Natural killer cell (primary cell): Measurements from ENCODE around the gene DEFB131B. TPM values are rescaled to one million over a fixed set of nuclear protein-coding genes. Genes with fewer than 3 reads are reported as not detected.

ENCODE experiments used
- ATAC-seq, 3 donors: fragments of 150-1000 bp in 2 of 3; fragments of 200-7000 bp in 1 of 3; cut with Tn5 transposase; 1 replicate in 1 of 3; 2 replicates in 2 of 3; pipeline ENCODE4 v1.10.0; 2021; ENCODE audit warnings: mild to moderate bottlenecking in 2 of 3, moderate library complexity in 2 of 3
- DNase-seq, 2 donors: peaks; one replicate each; pipeline versions ENCODE4 v3.0.0 to v3.0.0-alpha.2; 2013 to 2021; ENCODE audit warnings: mixed read lengths in 1 of 2
- H3K27ac ChIP-seq: one replicate; pipeline ENCODE4 v1.5.1; 2013; ENCODE audit warnings: mild to moderate bottlenecking, low read length
- H3K27me3 ChIP-seq: one replicate; pipeline ENCODE4 v1.6.1; 2013; ENCODE audit warnings: low read length; ENCODE audit not compliant: control insufficient read depth, insufficient read depth
- H3K36me3 ChIP-seq: one replicate; pipeline ENCODE4 v1.6.1; 2013; ENCODE audit warnings: low read length; ENCODE audit not compliant: control insufficient read depth, insufficient read depth
- H3K4me1 ChIP-seq: one replicate; pipeline ENCODE4 v1.6.1; 2013; ENCODE audit warnings: low read length; ENCODE audit not compliant: control insufficient read depth, insufficient read depth
- H3K4me3 ChIP-seq: one replicate; pipeline ENCODE4 v1.5.1; 2013; ENCODE audit warnings: low read length
- H3K9me3 ChIP-seq: one replicate; pipeline ENCODE4 v1.6.1; 2013; ENCODE audit warnings: low read length; ENCODE audit not compliant: control insufficient read depth, insufficient read depth
- H3K27ac Mint-ChIP-seq, 2 donors: one replicate each; pipeline ENCODE4 v1.8.0; 2022; ENCODE audit warnings: mild to moderate bottlenecking in 2 of 2, mixed read lengths in 2 of 2, moderate library complexity in 1 of 2
- H3K27me3 Mint-ChIP-seq, 2 donors: one replicate each; pipeline ENCODE4 v1.8.0; 2022; ENCODE audit warnings: low read depth in 2 of 2, mixed read lengths in 2 of 2
- H3K36me3 Mint-ChIP-seq: one replicate; pipeline ENCODE4 v1.8.0; 2022; ENCODE audit warnings: mixed read lengths
- H3K4me1 Mint-ChIP-seq, 2 donors: one replicate each; pipeline ENCODE4 v1.8.0; 2022; ENCODE audit warnings: mixed read lengths in 2 of 2
- H3K4me3 Mint-ChIP-seq: one replicate; pipeline ENCODE4 v1.8.0; 2022; ENCODE audit warnings: mild to moderate bottlenecking, moderate library complexity, mixed read lengths
- H3K9me3 Mint-ChIP-seq, 2 donors: one replicate each; pipeline ENCODE4 v1.8.0; 2022; ENCODE audit warnings: mixed read lengths in 2 of 2
- CTCF ChIP-seq: fragments of 200-600 bp; IDR thresholded peaks from one replicate; pipeline ENCODE4 v1.8.0; 2022; ENCODE audit warnings: antibody characterized with exemption
- WGBS: methylation state at CpG from one replicate; pipeline ENCODE4 v1.1.7; 2013; ENCODE audit warnings: missing lambda C conversion rate; ENCODE audit not compliant: insufficient coverage; 5-methylcytosine and 5-hydroxymethylcytosine counted together
- intact Hi-C: fragments of 100-400 bp; cut with micrococcal nuclease; formaldehyde crosslinking; loops from one replicate; pipeline ENCODE4 v1.14.2; 2022
- total RNA-seq, 4 donors: library from RNA; stranded (reverse); fragments of 120-200 nt in 1 of 4; gene quantifications; one replicate each; pipeline versions ENCODE4 v1.2.3 to v1.2.4, GENCODE V29; 2013 to 2022

The DEFB131B gene
- total RNA-seq, 3 donors from 2014 or later (not counting 1 experiment from before 2014, with no cell fraction given) = not detected

GRCh38 chr11:71927820-71928736 lies 49.8 kb downstream of the DEFB131B start, which contains the start of gene XNDC1N:
Gene XNDC1N (minus strand): TSS chr11:71928594. CDS start chr11:71923353, 5,241 bp downstream.
- Histone ChIP-seq H3K27ac (peak within 1 kb of the TSS; percentile 83), H3K36me3 (peaks cover 2% of the 10 kb centered on the region), H3K4me1 (peaks cover 18% of the 10 kb centered on the region), H3K27me3 (no peaks in the 10 kb centered on the region), H3K4me3 (peak within 1 kb of the TSS; percentile 73), H3K9me3 (no peaks in the 10 kb centered on the region)
- Mint-ChIP-seq H3K27ac (peak within 1 kb of the TSS; percentile 92 to 98), H3K4me1 (peaks cover 32 to 43% of the 10 kb centered on the region in 2 donors), H3K27me3 (no peaks in the 10 kb centered on the region), H3K9me3 (no peaks in the 10 kb centered on the region), H3K36me3 (no peaks in the 10 kb centered on the region), H3K4me3 (peak within 1 kb of the TSS; percentile 99)
- ATAC-seq (peak; percentile 81 to 89 (median 83)), DNase-seq (peak in 1 of 2 donors; percentile 91)
- TF ChIP-seq CTCF = no peak
- intact Hi-C loops = loop anchor here (1.0 kb wide), 2 partner anchors 152 to 184 kb away; partner anchors contain the start of genes ANAPC15, LRRC51 and NUMA1
- WGBS = under 1% methylated on average over 40 of the region's 40 CpGs

- peak within 1 kb of the TSS; percentile 73 for H3K4me3 ChIP-seq
- no peaks in the 10 kb centered on the region for H3K9me3 ChIP-seq
- no peaks in the 10 kb centered on the region for H3K27me3 Mint-ChIP-seq
- H3K4me1 Mint-ChIP-seq = peaks cover 37 to 47% of the 10 kb centered on the region in 2 donors
- peak within 1 kb of the TSS; percentile 83 for H3K27ac ChIP-seq
- no peaks in the 10 kb centered on the region for H3K9me3 Mint-ChIP-seq
- H3K27me3 ChIP-seq = no peaks in the 10 kb centered on the region
- peak within 1 kb of the TSS; percentile 99 for H3K4me3 Mint-ChIP-seq
- peak; percentile 91 to 96 (median 93) for ATAC-seq
- under 1% methylated on average over 32 of the region's 32 CpGs for WGBS
- H3K36me3 ChIP-seq = peaks cover 2% of the 10 kb centered on the region
- H3K36me3 Mint-ChIP-seq = no peaks in the 10 kb centered on the region
- intact Hi-C loops = loop anchor here (1.0 kb wide), 2 partner anchors 151 to 183 kb away; partner anchors contain the start of genes ANAPC15, LRRC51 and NUMA1
- peaks cover 18% of the 10 kb centered on the region for H3K4me1 ChIP-seq
- peak within 1 kb of the TSS; percentile 92 to 98 for H3K27ac Mint-ChIP-seq
- no peak for TF ChIP-seq CTCF
- DNase-seq = peak; percentile 96 to 97
These were observed 50.6 kb downstream of the DEFB131B start, which contains the start of gene RNF121 for GRCh38 chr11:71928737-71929443. Gene RNF121 (plus strand): TSS chr11:71929046. CDS start chr11:71929062, 16 bp downstream.

GRCh38 chr11:71929491-71929890 lies 51.2 kb downstream of the DEFB131B start:
- Histone ChIP-seq H3K9me3 (no peaks in the 10 kb centered on the region), H3K27ac (no peak overlapping the region), H3K36me3 (peaks cover 2% of the 10 kb centered on the region), H3K27me3 (no peaks in the 10 kb centered on the region), H3K4me1 (peaks cover 20% of the 10 kb centered on the region), H3K4me3 (peak overlapping the region; percentile 73)
- intact Hi-C loops = no loop called here
- ATAC-seq (no peak), DNase-seq (no peak)
- H3K4me1 Mint-ChIP-seq = peaks cover 43 to 53% of the 10 kb centered on the region in 2 donors
- WGBS = 12% methylated on average over 4 of the region's 6 CpGs
- H3K4me3 Mint-ChIP-seq = peak overlapping the region; percentile 99
- H3K36me3 Mint-ChIP-seq = no peaks in the 10 kb centered on the region
- peak overlapping the region; percentile 92 to 98 for H3K27ac Mint-ChIP-seq
- no peak for TF ChIP-seq CTCF
- H3K9me3 Mint-ChIP-seq = no peaks in the 10 kb centered on the region
- no peaks in the 10 kb centered on the region for H3K27me3 Mint-ChIP-seq
